HG02852 (cell line): Measurements from ENCODE around the gene RNF169.
"Not testable (repeated sequence)": the region's sequence is repeated elsewhere in the genome, so short reads cannot be mapped to it uniquely, and the experiment has no call there.

Experiments
- ATAC-seq: cut with Tn5 transposase; IDR thresholded peaks from one replicate; pipeline ENCODE4 v1.9.1; 2021; ENCODE audit warnings: mild to moderate bottlenecking, moderate library complexity; ENCODE audit not compliant: unreplicated experiment

RNF169 gene

GRCh38 chr11:74726547-74727182, 22.0 kb upstream of the RNF169 start:
- ATAC-seq = peak; percentile 91

GRCh38 chr11:74729397-74729796, 19.3 kb upstream of the RNF169 start:
- no peak for ATAC-seq

GRCh38 chr11:74730571-74731260, 17.9 kb upstream of the RNF169 start:
- ATAC-seq = no peak

- no peak for ATAC-seq
Measured at GRCh38 chr11:74731301-74732094, 17.2 kb upstream of the RNF169 start, which contains the start of gene CHRDL2. Gene CHRDL2 (minus strand): TSS chr11:74731426. CDS start chr11:74730888, 538 bp downstream.

GRCh38 chr11:74734559-74734925, 14.1 kb upstream of the RNF169 start:
- ATAC-seq = no peak

GRCh38 chr11:74735365-74735928, 13.2 kb upstream of the RNF169 start:
- no peak for ATAC-seq

GRCh38 chr11:74736031-74736430, 12.6 kb upstream of the RNF169 start:
- no peak for ATAC-seq

GRCh38 chr11:74739546-74740270, 8.9 kb upstream of the RNF169 start:
- no peak for ATAC-seq

- no peak for ATAC-seq
Measured at GRCh38 chr11:74742070-74742469, 6.6 kb upstream of the RNF169 start.

GRCh38 chr11:74743640-74744039, 5.0 kb upstream of the RNF169 start:
- ATAC-seq = no peak

- no peak for ATAC-seq
Measured at GRCh38 chr11:74744277-74744676, 4.4 kb upstream of the RNF169 start.

- ATAC-seq = no peak
Measured at GRCh38 chr11:74746868-74747267, 1.8 kb upstream of the RNF169 start.

GRCh38 chr11:74749127-74749964, 697 bp downstream of the RNF169 start:
- ATAC-seq = peak; percentile 46

- ATAC-seq = no peak
Measured at GRCh38 chr11:74749965-74750296, 1.3 kb downstream of the RNF169 start.

GRCh38 chr11:74750598-74750997, 1.9 kb downstream of the RNF169 start:
- not testable (repeated sequence) for ATAC-seq

- ATAC-seq = no peak
Measured at GRCh38 chr11:74751303-74751702, 2.7 kb downstream of the RNF169 start.

GRCh38 chr11:74754507-74755252, 6.0 kb downstream of the RNF169 start:
- ATAC-seq = peak; percentile 46

- ATAC-seq = no peak
Measured at GRCh38 chr11:74755395-74755995, 6.8 kb downstream of the RNF169 start.

GRCh38 chr11:74756571-74756970, 7.9 kb downstream of the RNF169 start:
- ATAC-seq = no peak
